Measurements from ENCODE around the gene DOK5.

DNA sequence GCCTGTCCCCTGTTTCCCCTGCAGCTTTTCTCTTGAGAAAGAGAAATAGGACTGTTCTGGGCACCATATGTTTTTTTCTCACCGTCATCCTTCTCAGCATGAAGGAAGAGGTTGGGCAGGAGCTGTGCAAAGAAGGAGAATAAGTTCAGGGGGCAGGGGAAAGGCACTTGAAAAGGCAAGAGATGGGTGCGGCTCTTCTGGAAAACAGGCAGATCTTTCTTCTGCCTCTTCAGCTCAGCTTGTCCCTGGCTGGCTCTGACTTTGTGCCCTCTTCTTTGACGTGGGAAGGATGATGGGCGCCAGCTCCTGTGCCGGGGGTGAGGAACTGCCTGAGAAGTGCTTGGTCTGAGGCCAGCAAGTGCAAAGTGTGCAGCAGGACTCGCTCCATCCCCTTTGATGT is 206.5 kb downstream of the DOK5 start:
- no peak for TF ChIP-seq RFX5 (IDR thresholded peaks at IDR 0.05; ENCODE audit: borderline replicate concordance, low read depth, low read length)
- no peak for TF ChIP-seq FOSL1 (IDR thresholded peaks at IDR 0.05; ENCODE audit: insufficient read depth, low read depth, low read length)
- no peak for TF ChIP-seq EZH2 (IDR thresholded peaks at IDR 0.05; ENCODE audit: low read depth, low read length, severe bottlenecking)
- TF ChIP-seq POLR2A (IDR thresholded peaks at IDR 0.05; ENCODE audit: control extremely low read depth in 1 of 2, low read depth in 2 of 2, low read length in 2 of 2) = no peak
- TF ChIP-seq, protein P1, sequence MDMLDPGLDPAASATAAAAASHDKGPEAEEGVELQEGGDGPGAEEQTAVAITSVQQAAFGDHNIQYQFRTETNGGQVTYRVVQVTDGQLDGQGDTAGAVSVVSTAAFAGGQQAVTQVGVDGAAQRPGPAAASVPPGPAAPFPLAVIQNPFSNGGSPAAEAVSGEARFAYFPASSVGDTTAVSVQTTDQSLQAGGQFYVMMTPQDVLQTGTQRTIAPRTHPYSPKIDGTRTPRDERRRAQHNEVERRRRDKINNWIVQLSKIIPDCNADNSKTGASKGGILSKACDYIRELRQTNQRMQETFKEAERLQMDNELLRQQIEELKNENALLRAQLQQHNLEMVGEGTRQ (IDR thresholded peaks at IDR 0.05; ENCODE audit: low read length) = no peak
- TF ChIP-seq TBP (IDR thresholded peaks at IDR 0.05; ENCODE audit: low read depth, low read length) = no peak
- TF ChIP-seq, protein P2, sequence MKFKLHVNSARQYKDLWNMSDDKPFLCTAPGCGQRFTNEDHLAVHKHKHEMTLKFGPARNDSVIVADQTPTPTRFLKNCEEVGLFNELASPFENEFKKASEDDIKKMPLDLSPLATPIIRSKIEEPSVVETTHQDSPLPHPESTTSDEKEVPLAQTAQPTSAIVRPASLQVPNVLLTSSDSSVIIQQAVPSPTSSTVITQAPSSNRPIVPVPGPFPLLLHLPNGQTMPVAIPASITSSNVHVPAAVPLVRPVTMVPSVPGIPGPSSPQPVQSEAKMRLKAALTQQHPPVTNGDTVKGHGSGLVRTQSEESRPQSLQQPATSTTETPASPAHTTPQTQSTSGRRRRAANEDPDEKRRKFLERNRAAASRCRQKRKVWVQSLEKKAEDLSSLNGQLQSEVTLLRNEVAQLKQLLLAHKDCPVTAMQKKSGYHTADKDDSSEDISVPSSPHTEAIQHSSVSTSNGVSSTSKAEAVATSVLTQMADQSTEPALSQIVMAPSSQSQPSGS (IDR thresholded peaks at IDR 0.05; ENCODE audit: low read length) = no peak
- no peak for TF ChIP-seq HDAC6 (IDR thresholded peaks at IDR 0.05; ENCODE audit: low read depth, low read length)
- TF ChIP-seq, protein P3, sequence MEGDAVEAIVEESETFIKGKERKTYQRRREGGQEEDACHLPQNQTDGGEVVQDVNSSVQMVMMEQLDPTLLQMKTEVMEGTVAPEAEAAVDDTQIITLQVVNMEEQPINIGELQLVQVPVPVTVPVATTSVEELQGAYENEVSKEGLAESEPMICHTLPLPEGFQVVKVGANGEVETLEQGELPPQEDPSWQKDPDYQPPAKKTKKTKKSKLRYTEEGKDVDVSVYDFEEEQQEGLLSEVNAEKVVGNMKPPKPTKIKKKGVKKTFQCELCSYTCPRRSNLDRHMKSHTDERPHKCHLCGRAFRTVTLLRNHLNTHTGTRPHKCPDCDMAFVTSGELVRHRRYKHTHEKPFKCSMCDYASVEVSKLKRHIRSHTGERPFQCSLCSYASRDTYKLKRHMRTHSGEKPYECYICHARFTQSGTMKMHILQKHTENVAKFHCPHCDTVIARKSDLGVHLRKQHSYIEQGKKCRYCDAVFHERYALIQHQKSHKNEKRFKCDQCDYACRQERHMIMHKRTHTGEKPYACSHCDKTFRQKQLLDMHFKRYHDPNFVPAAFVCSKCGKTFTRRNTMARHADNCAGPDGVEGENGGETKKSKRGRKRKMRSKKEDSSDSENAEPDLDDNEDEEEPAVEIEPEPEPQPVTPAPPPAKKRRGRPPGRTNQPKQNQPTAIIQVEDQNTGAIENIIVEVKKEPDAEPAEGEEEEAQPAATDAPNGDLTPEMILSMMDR (IDR thresholded peaks at IDR 0.05; ENCODE audit: control extremely low read depth in 1 of 3, insufficient read depth in 1 of 3, low read depth in 1 of 3, low read length in 3 of 3) = no peak
- no peak for TF ChIP-seq MAFK (IDR thresholded peaks at IDR 0.05; ENCODE audit: low read depth, low read length)
